Measurements from ENCODE around the gene VPS37D.

The VPS37D gene

GRCh38 chr7:73625276-73625675 is 42.4 kb upstream of the VPS37D start:
- Histone ChIP-seq H3K79me2 (ENCODE audit: insufficient read depth, low read depth) (no peaks in the 10 kb centered on the region), H2AFZ (ENCODE audit: low read depth) (no peak overlapping the region), H3K27me3 (ENCODE audit: insufficient read depth, low read depth) (peaks cover 27% of the 10 kb centered on the region), H3K9ac (no peak overlapping the region), H3K4me2 (no peak overlapping the region), H4K20me1 (ENCODE audit: insufficient read depth) (no peaks in the 10 kb centered on the region), H3K4me1 (ENCODE audit: low read depth, poor library complexity, severe bottlenecking) (no peaks in the 10 kb centered on the region), H3K27ac (no peak overlapping the region), H3K36me3 (ENCODE audit: insufficient read depth) (no peaks in the 10 kb centered on the region), H3K4me3 (IDR thresholded peaks at IDR 0.05; ENCODE audit: insufficient read depth, low read depth, low read length) (no peak overlapping the region)
- TF ChIP-seq CTCF (conservative IDR thresholded peaks at IDR 0.05; ENCODE audit: low read depth, low read length) = no peak

GRCh38 chr7:73626814-73627213 is 40.8 kb upstream of the VPS37D start:
- H3K9ac ChIP-seq = no peak overlapping the region
- no peak overlapping the region for H3K4me3 ChIP-seq (IDR thresholded peaks at IDR 0.05; ENCODE audit: insufficient read depth, low read depth, low read length)
- no peaks in the 10 kb centered on the region for H3K36me3 ChIP-seq (ENCODE audit: insufficient read depth)
- H3K27ac ChIP-seq = no peak overlapping the region
- no peaks in the 10 kb centered on the region for H3K4me1 ChIP-seq (ENCODE audit: low read depth, poor library complexity, severe bottlenecking)
- no peak for TF ChIP-seq CTCF (conservative IDR thresholded peaks at IDR 0.05; ENCODE audit: low read depth, low read length)
- no peak overlapping the region for H3K4me2 ChIP-seq
- peaks cover 30% of the 10 kb centered on the region for H3K27me3 ChIP-seq (ENCODE audit: insufficient read depth, low read depth)
- H4K20me1 ChIP-seq (ENCODE audit: insufficient read depth) = no peaks in the 10 kb centered on the region
- no peak overlapping the region for H2AFZ ChIP-seq (ENCODE audit: low read depth)
- H3K79me2 ChIP-seq (ENCODE audit: insufficient read depth, low read depth) = no peaks in the 10 kb centered on the region

- H3K79me2 ChIP-seq (ENCODE audit: insufficient read depth, low read depth) = no peaks in the 10 kb centered on the region
- H3K4me3 ChIP-seq (IDR thresholded peaks at IDR 0.05; ENCODE audit: insufficient read depth, low read depth, low read length) = no peak overlapping the region
- no peaks in the 10 kb centered on the region for H3K36me3 ChIP-seq (ENCODE audit: insufficient read depth)
- H3K27me3 ChIP-seq (ENCODE audit: insufficient read depth, low read depth) = peaks cover 36% of the 10 kb centered on the region
- no peak for TF ChIP-seq CTCF (conservative IDR thresholded peaks at IDR 0.05; ENCODE audit: low read depth, low read length)
- H4K20me1 ChIP-seq (ENCODE audit: insufficient read depth) = no peaks in the 10 kb centered on the region
- no peaks in the 10 kb centered on the region for H3K4me1 ChIP-seq (ENCODE audit: low read depth, poor library complexity, severe bottlenecking)
- no peak overlapping the region for H3K9ac ChIP-seq
- H3K27ac ChIP-seq = no peak overlapping the region
- H2AFZ ChIP-seq (ENCODE audit: low read depth) = no peak overlapping the region
- H3K4me2 ChIP-seq = no peak overlapping the region
Observed at GRCh38 chr7:73628504-73628903, 39.1 kb upstream of the VPS37D start.

- Histone ChIP-seq H3K36me3 (ENCODE audit: insufficient read depth) (no peaks in the 10 kb centered on the region), H3K79me2 (ENCODE audit: insufficient read depth, low read depth) (no peaks in the 10 kb centered on the region), H4K20me1 (ENCODE audit: insufficient read depth) (no peaks in the 10 kb centered on the region), H3K27ac (no peak overlapping the region), H3K27me3 (ENCODE audit: insufficient read depth, low read depth) (peaks cover 29% of the 10 kb centered on the region), H2AFZ (ENCODE audit: low read depth) (no peak overlapping the region), H3K4me3 (IDR thresholded peaks at IDR 0.05; ENCODE audit: insufficient read depth, low read depth, low read length) (no peak overlapping the region), H3K4me1 (ENCODE audit: low read depth, poor library complexity, severe bottlenecking) (peaks cover 5% of the 10 kb centered on the region), H3K9ac (no peak overlapping the region), H3K4me2 (no peak overlapping the region)
- TF ChIP-seq CTCF (conservative IDR thresholded peaks at IDR 0.05; ENCODE audit: low read depth, low read length) = no peak
Observed at GRCh38 chr7:73631558-73631957, 36.1 kb upstream of the VPS37D start.

Data from KMS-11 (cell line).